Duodenal mucosa (tissue), 2 donors: ENCODE data around the gene DLG5.

ENCODE experiments used
- H3K27ac ChIP-seq: one replicate; pipeline ENCODE4 v1.7.0; 2013; ENCODE audit warnings: low read depth, low read length
- H3K27me3 ChIP-seq, 2 donors: one replicate each; pipeline ENCODE4 v1.7.0; 2013; ENCODE audit warnings: low read length in 2 of 2, control low read depth in 1 of 2; ENCODE audit not compliant: insufficient read depth in 2 of 2, control insufficient read depth in 1 of 2
- H3K36me3 ChIP-seq, 2 donors: one replicate each; pipeline ENCODE4 v1.7.0; 2013; ENCODE audit warnings: low read length in 2 of 2, control low read depth in 1 of 2; ENCODE audit not compliant: insufficient read depth in 2 of 2, control insufficient read depth in 1 of 2
- H3K4me1 ChIP-seq, 2 donors: one replicate each; pipeline ENCODE4 v1.7.0; 2013; ENCODE audit warnings: low read length in 2 of 2, control low read depth in 1 of 2; ENCODE audit not compliant: insufficient read depth in 2 of 2, control insufficient read depth in 1 of 2
- H3K4me3 ChIP-seq, 2 donors: one replicate each; pipeline ENCODE4 v1.7.0; 2013; ENCODE audit warnings: low read length in 2 of 2, low read depth in 1 of 2
- H3K9ac ChIP-seq, 2 donors: one replicate each; pipeline ENCODE4 v1.7.0; 2013; ENCODE audit warnings: low read length in 2 of 2, low read depth in 1 of 2
- H3K9me3 ChIP-seq, 2 donors: one replicate each; pipeline ENCODE4 v1.7.0; 2013; ENCODE audit warnings: low read length in 2 of 2, control low read depth in 1 of 2; ENCODE audit not compliant: control insufficient read depth in 1 of 2

Gene DLG5, protein sequence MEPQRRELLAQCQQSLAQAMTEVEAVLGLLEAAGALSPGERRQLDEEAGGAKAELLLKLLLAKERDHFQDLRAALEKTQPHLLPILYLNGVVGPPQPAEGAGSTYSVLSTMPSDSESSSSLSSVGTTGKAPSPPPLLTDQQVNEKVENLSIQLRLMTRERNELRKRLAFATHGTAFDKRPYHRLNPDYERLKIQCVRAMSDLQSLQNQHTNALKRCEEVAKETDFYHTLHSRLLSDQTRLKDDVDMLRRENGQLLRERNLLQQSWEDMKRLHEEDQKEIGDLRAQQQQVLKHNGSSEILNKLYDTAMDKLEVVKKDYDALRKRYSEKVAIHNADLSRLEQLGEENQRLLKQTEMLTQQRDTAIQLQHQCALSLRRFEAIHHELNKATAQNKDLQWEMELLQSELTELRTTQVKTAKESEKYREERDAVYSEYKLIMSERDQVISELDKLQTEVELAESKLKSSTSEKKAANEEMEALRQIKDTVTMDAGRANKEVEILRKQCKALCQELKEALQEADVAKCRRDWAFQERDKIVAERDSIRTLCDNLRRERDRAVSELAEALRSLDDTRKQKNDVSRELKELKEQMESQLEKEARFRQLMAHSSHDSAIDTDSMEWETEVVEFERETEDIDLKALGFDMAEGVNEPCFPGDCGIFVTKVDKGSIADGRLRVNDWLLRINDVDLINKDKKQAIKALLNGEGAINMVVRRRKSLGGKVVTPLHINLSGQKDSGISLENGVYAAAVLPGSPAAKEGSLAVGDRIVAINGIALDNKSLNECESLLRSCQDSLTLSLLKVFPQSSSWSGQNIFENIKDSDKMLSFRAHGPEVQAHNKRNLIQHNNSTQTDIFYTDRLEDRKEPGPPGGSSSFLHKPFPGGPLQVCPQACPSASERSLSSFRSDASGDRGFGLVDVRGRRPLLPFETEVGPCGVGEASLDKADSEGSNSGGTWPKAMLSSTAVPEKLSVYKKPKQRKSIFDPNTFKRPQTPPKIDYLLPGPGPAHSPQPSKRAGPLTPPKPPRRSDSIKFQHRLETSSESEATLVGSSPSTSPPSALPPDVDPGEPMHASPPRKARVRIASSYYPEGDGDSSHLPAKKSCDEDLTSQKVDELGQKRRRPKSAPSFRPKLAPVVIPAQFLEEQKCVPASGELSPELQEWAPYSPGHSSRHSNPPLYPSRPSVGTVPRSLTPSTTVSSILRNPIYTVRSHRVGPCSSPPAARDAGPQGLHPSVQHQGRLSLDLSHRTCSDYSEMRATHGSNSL (N-terminal part only)

DNA sequence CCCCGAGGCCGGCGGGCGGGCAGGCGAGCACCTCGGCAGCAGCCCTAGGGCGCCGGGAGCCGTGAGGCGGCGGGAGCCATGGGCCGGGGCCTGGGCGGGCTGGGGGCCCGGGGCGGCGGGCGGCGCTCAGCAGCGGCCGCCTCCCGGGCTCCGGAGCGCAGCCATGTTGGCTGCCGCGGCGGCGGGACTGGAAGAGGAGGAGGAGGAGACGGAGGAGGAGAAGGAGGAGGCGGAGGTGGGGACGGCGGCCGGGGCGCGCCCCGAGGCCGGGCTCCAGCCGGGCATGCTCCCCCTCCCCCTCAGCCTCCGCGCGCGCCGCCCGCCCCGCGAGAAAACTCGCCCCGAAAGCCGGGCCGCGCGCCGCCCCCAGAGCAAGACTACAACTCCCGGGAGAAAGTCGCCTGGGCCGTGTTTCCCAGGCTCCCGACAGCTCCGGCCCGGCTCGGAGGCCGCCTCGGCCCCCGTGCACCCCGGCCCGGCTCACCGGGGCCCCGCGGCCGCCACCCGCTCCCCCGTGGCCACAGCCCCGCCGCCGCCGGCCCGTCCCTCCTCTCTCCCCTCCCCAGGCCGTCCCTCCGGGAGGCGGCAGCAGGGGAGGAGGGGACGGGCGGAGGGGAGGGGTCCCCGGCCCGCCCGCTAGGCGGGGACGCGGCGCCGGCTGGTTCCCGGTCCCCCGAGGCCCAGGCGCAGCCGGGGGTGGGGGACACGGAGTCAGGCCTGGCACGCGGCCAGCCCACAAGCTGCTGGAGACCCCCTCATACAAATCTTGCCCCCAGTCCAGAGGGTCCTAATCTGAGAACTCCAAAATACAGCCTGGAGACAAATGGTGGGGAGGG lies at the start of gene DLG5:
TSS of gene DLG5 (minus strand) at position 190 of the 836 bp plus-strand sequence. CDS start 235 bp downstream, outside the sequence.
- peak within 1 kb of the TSS; percentile 71 to 76 for H3K9ac ChIP-seq
- no peaks in the 10 kb centered on the region for H3K27me3 ChIP-seq
- peak within 1 kb of the TSS; percentile 74 to 82 for H3K4me3 ChIP-seq
- H3K27ac ChIP-seq = peak within 1 kb of the TSS; percentile 32
- H3K4me1 ChIP-seq = peaks cover 22 to 26% of the 10 kb centered on the region in 2 donors
- no peaks in the 10 kb centered on the region for H3K36me3 ChIP-seq
- no peaks in the 10 kb centered on the region for H3K9me3 ChIP-seq

DNA sequence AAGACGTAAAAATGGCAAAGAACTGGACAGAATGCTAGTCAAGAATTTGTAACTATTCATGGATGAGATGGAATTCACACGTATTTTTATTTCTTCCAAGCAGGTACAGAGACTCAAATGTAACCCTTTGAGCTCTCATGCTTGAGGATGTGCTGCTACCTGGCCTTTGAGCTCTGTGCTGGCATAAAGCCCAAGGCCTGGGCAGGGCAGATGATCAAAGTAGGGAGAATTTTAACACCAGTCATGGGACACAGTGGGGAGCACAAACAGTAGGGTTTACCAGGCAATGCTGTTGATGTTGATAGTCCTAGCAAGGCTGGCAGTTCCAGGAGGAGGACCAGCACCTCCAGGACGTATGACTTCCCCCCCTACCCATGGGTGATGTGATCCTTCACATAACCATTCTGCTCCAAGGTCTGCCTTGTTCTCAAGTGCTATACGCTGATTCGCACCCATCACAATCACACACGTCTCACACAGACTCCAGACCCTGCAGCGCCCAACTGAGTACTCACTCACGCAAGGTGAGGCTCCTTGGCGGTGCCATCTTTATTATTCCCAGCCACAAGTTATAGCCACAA lies 48.6 kb upstream of the DLG5 start:
- peaks cover 20 to 40% of the 10 kb centered on the region in 2 donors for H3K36me3 ChIP-seq
- no peak overlapping the region for H3K9ac ChIP-seq
- H3K27ac ChIP-seq = no peak overlapping the region
- H3K4me1 ChIP-seq = peaks cover 0 to 4% of the 10 kb centered on the region in 2 donors
- H3K27me3 ChIP-seq = no peaks in the 10 kb centered on the region
- no peaks in the 10 kb centered on the region for H3K9me3 ChIP-seq
- H3K4me3 ChIP-seq = no peak overlapping the region

DNA sequence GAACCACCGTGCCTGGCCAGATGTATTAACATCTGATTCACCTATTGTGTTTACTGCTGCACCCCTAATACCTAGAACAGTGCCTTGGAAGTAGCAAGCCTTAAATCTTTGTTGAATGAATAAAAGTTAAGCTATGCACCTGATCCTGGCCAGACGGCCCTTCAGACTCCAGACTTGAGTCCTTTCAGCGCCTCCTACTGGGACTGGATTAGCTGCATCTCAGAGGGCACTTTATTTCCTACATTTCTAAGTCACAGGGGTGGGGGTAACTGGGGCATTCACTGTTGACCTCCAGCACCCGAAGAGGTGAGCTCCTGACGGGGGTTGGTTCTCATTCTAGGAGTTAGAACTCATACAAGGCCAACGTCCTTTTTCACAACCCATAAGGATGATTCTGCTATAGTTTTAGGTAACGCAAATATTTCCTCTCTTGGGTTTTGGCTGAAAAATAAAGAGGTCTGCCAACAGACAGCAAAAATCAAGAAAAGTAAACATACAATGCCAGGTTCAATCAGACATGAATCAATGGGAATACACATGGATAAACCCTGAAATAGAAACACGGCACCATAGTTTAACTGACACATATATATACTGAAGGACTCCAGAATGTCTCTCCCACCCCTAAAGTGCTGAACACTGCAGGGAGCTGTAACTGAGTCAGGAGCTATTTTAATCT lies 48.0 kb upstream of the DLG5 start:
- H3K27ac ChIP-seq = no peak overlapping the region
- no peaks in the 10 kb centered on the region for H3K27me3 ChIP-seq
- no peak overlapping the region for H3K9ac ChIP-seq
- peaks cover 0 to 4% of the 10 kb centered on the region in 2 donors for H3K4me1 ChIP-seq
- peaks cover 13 to 33% of the 10 kb centered on the region in 2 donors for H3K36me3 ChIP-seq
- no peaks in the 10 kb centered on the region for H3K9me3 ChIP-seq
- no peak overlapping the region for H3K4me3 ChIP-seq

DNA sequence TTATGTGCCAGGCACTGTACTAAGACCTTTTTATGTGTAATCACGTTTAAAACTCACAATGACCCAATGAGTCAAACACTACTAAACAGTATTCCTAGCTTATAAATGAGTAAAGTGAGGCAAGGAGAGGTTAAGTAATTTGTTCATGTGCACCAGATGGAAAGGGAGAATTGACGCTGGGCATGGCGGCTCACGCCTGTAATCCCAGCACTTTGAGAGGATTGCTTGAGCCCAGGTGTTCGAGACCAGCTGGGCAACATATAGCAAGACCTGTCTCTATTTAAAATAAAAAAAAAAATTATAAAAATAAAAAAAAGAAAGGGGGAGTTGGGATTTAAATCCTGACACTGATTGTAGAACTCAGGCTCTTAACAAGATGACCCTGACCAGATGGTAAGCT lies 46.7 kb upstream of the DLG5 start:
- H3K27ac ChIP-seq = no peak overlapping the region
- peaks cover 0 to 4% of the 10 kb centered on the region in 2 donors for H3K4me1 ChIP-seq

DNA sequence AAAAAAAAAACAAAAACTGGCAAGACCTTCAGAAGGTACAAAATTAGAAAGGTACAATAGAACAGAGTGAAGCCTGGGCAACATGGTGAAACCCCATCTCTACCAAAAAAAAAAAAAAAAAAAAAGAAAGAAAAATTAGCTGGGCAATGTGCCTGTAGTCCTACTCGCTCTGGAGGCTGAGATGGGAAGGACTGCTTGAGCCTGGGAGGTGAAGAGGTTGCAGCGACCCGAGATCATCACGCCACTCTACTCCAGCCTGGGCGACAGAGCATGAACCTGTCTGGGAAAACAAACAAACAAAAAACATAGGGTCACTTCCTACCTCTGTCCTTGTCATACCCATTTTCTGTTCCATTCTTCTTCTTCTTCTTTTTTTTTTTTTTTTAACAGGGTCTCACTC lies 45.6 kb upstream of the DLG5 start:
- H3K4me1 ChIP-seq = peaks cover 0 to 4% of the 10 kb centered on the region in 2 donors
- peaks cover 6 to 12% of the 10 kb centered on the region in 2 donors for H3K36me3 ChIP-seq
- no peaks in the 10 kb centered on the region for H3K27me3 ChIP-seq
- H3K9me3 ChIP-seq = no peaks in the 10 kb centered on the region
- no peak overlapping the region for H3K9ac ChIP-seq
- no peak overlapping the region for H3K4me3 ChIP-seq
- no peak overlapping the region for H3K27ac ChIP-seq

More for the DNA sequence above, 46.7 kb upstream of the DLG5 start:
- Histone ChIP-seq H3K27me3 (no peaks in the 10 kb centered on the region), H3K9me3 (no peaks in the 10 kb centered on the region), H3K9ac (no peak overlapping the region), H3K4me3 (no peak overlapping the region), H3K36me3 (peaks cover 8 to 23% of the 10 kb centered on the region in 2 donors)

DNA sequence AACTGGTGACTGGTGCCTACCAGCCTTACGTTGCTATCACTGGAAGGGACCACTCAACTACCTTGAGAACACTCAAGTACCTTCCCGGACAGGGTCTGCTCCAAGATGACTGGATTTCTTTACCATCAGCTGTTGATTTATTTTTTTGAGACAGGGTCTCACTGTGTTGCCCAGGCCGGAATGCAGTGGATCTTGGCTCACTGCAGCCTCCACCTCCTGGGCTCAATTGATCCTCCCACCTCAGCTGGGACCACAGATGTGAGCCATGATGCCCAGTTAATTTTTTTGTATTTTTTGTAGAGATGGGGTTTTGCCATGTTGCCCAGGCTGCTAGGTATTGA lies 45.2 kb upstream of the DLG5 start:
- H3K27ac ChIP-seq = peak overlapping the region; percentile 53
- no peak overlapping the region for H3K9ac ChIP-seq
- H3K9me3 ChIP-seq = no peaks in the 10 kb centered on the region
- H3K4me1 ChIP-seq = peaks cover 0 to 4% of the 10 kb centered on the region in 2 donors
- peaks cover 2 to 8% of the 10 kb centered on the region in 2 donors for H3K36me3 ChIP-seq
- no peaks in the 10 kb centered on the region for H3K27me3 ChIP-seq
- no peak overlapping the region for H3K4me3 ChIP-seq

DNA sequence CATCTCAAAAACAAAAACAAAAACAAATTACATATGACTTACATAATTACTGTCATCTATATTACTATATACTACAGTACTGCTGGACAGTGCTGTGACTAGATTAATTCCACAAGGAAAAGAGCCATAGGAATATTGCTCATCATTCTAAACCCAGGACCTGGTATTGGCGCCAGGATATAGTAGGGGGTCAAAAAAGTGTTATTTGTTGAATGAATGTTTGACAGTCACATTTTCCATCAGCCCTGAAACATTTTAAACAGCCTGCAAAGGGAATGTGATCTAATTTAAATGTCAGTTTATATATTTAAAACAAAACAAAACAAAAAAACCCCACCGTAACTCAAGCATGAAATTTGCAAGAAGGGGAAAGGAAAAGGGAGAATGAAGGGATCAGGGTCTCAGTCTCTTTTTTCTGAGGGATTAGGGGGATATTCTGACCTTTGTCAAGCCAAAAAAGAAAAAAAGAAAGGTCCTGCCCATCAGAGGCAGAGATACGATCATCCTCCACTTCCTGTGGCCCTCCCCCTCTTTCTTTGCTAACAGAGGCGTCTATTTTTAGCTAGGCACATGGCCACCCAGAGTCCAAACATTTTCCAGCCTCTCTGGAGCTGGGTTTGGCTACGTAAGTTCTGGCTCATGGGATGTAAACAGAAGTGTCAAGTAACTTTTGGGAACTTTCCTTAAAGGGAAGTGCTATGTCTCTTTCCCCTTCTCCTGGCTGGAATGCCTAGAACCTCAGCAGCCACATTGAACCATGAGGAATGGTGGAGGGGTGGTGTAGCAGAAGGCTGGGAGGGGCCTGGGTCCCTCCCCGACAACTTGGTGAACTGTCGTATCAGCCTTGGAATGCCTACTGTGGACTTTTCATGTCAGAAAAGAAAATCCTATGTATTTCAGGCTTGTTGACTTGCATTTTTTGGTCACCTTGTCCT lies 44.6 kb upstream of the DLG5 start:
- Histone ChIP-seq H3K4me3 (no peak overlapping the region), H3K4me1 (peaks cover 0 to 4% of the 10 kb centered on the region in 2 donors), H3K9ac (no peak overlapping the region), H3K9me3 (no peaks in the 10 kb centered on the region), H3K27me3 (no peaks in the 10 kb centered on the region), H3K27ac (peak overlapping the region; percentile 53), H3K36me3 (peaks cover 0 to 3% of the 10 kb centered on the region in 2 donors)

DNA sequence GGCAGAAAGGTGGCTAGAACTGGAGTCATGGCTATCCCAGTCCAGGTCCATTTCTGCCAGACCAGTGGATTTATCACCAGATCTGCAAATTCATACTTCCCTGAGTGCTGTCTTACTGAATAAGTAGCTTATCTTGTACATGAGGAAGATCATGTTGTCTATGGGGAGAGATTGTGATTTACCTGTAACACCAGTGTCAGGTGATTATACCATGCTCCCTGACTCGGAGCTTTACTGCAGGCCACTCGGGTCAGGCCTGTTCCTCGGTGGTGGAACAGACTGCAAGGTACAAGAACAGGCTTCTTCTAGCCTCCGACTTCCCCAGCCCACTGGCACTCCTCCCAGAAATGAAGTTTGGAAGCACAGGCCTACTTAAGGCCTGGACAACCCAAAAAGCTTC lies 42.6 kb upstream of the DLG5 start:
- Histone ChIP-seq H3K4me1 (no peaks in the 10 kb centered on the region), H3K27ac (no peak overlapping the region), H3K27me3 (no peaks in the 10 kb centered on the region), H3K9me3 (peaks cover 0 to under 1% of the 10 kb centered on the region in 2 donors), H3K4me3 (no peak overlapping the region), H3K36me3 (no peaks in the 10 kb centered on the region), H3K9ac (no peak overlapping the region)
